ENCODE results near the gene EFCAB12. TPM values are rescaled to one million over a fixed set of nuclear protein-coding genes. Genes with fewer than 3 reads are reported as not detected.
"Not testable (repeated sequence)": the region's sequence is repeated elsewhere in the genome, so short reads cannot be mapped to it uniquely, and the experiment has no call there.

EFCAB12 gene
- total and polyA plus RNA-seq, 2 experiments from 2014 or later, result 0.19 to 0.20 TPM

GRCh38 chr3:129398803-129399144 lies 29.7 kb downstream of the EFCAB12 start:
- Histone ChIP-seq H3K9me2 (replicated peaks; ENCODE audit: insufficient read depth) (no peaks in the 10 kb centered on the region), H3K36me3 (replicated peaks; ENCODE audit: insufficient read depth, low read depth) (no peaks in the 10 kb centered on the region), H3K4me1 (ENCODE audit: insufficient read depth) (no peaks in the 10 kb centered on the region), H3K79me2 (peaks cover 43% of the 10 kb centered on the region), H2AFZ (peak overlapping the region; percentile 46), H3K4me3 (peak overlapping the region; percentile 71), H3K27ac (peak overlapping the region; percentile 87), H3K9me3 (ENCODE audit: low read depth) (no peaks in the 10 kb centered on the region), H3K27me3 (no peaks in the 10 kb centered on the region), H4K20me1 (ENCODE audit: insufficient read depth, poor library complexity, severe bottlenecking) (peaks cover 10% of the 10 kb centered on the region), H3K4me2 (peak overlapping the region; percentile 71)
- no peak for TF ChIP-seq EZH2 (IDR thresholded peaks at IDR 0.05; ENCODE audit: borderline replicate concordance)
- no peak for TF ChIP-seq CTCF (IDR thresholded peaks at IDR 0.05; ENCODE audit: poor library complexity)
- no peak for TF ChIP-seq EZH2phosphoT487 (IDR thresholded peaks at IDR 0.05; ENCODE audit: low read depth, severe bottlenecking, unreplicated experiment)
- 3% methylated on average over 17 of the region's 18 CpGs for WGBS (ENCODE audit: low lambda C conversion rate, missing lambda C conversion rate)
- peak; percentile 32 for DNase-seq (ENCODE audit: low spot score)

GRCh38 chr3:129393760-129394564 lies 34.5 kb downstream of the EFCAB12 start:
- not testable (repeated sequence) for H2AFZ ChIP-seq, H3K27me3 ChIP-seq
- peaks cover 41% of the 10 kb centered on the region for H3K79me2 ChIP-seq

GRCh38 chr3:129393271-129393670 lies 35.2 kb downstream of the EFCAB12 start:
- Histone ChIP-seq H3K79me2 (peaks cover 34% of the 10 kb centered on the region), H3K27me3 (no peaks in the 10 kb centered on the region), H3K36me3 (replicated peaks; ENCODE audit: insufficient read depth, low read depth) (no peaks in the 10 kb centered on the region), H3K27ac (no peak overlapping the region), H2AFZ (no peak overlapping the region), H3K9me3 (ENCODE audit: low read depth) (no peaks in the 10 kb centered on the region), H3K4me1 (ENCODE audit: insufficient read depth) (peaks cover 8% of the 10 kb centered on the region), H3K9me2 (replicated peaks; ENCODE audit: insufficient read depth) (no peaks in the 10 kb centered on the region), H4K20me1 (ENCODE audit: insufficient read depth, poor library complexity, severe bottlenecking) (peaks cover 9% of the 10 kb centered on the region), H3K4me2 (no peak overlapping the region), H3K4me3 (no peak overlapping the region)
- TF ChIP-seq CTCF (IDR thresholded peaks at IDR 0.05; ENCODE audit: poor library complexity), result no peak
- no peak for TF ChIP-seq EZH2 (IDR thresholded peaks at IDR 0.05; ENCODE audit: borderline replicate concordance)
- no peak for TF ChIP-seq EZH2phosphoT487 (IDR thresholded peaks at IDR 0.05; ENCODE audit: low read depth, severe bottlenecking, unreplicated experiment)
- no peak for DNase-seq (ENCODE audit: low spot score)
- 94% methylated on average over 6 of the region's 6 CpGs for WGBS (ENCODE audit: low lambda C conversion rate, missing lambda C conversion rate)

More at GRCh38 chr3:129393760-129394564, 34.5 kb downstream of the EFCAB12 start:
- H3K9me3 ChIP-seq (ENCODE audit: low read depth); H3K36me3 ChIP-seq (replicated peaks; ENCODE audit: insufficient read depth, low read depth); DNase-seq (ENCODE audit: low spot score); H3K27ac ChIP-seq; H3K4me2 ChIP-seq; H3K9me2 ChIP-seq (replicated peaks; ENCODE audit: insufficient read depth); H3K4me1 ChIP-seq (ENCODE audit: insufficient read depth); H3K4me3 ChIP-seq: not testable (repeated sequence)
- 90% methylated on average over 11 of the region's 17 CpGs for WGBS (ENCODE audit: low lambda C conversion rate, missing lambda C conversion rate)
- H4K20me1 ChIP-seq (ENCODE audit: insufficient read depth, poor library complexity, severe bottlenecking), result peaks cover 10% of the 10 kb centered on the region

- not testable (repeated sequence) for H3K27me3 ChIP-seq; H3K9me3 ChIP-seq (ENCODE audit: low read depth); H4K20me1 ChIP-seq (ENCODE audit: insufficient read depth, poor library complexity, severe bottlenecking); H3K27ac ChIP-seq; H3K4me1 ChIP-seq (ENCODE audit: insufficient read depth); H2AFZ ChIP-seq; DNase-seq (ENCODE audit: low spot score); H3K4me2 ChIP-seq; H3K4me3 ChIP-seq; H3K36me3 ChIP-seq (replicated peaks; ENCODE audit: insufficient read depth, low read depth); H3K9me2 ChIP-seq (replicated peaks; ENCODE audit: insufficient read depth)
- WGBS (ENCODE audit: low lambda C conversion rate, missing lambda C conversion rate), result 94% methylated on average over 8 of the region's 8 CpGs
- H3K79me2 ChIP-seq, result peaks cover 25% of the 10 kb centered on the region
Measured at GRCh38 chr3:129392106-129392887, 36.1 kb downstream of the EFCAB12 start.

- H3K27me3 ChIP-seq; DNase-seq (ENCODE audit: low spot score); H3K4me3 ChIP-seq; H3K9me3 ChIP-seq (ENCODE audit: low read depth); H3K9me2 ChIP-seq (replicated peaks; ENCODE audit: insufficient read depth); H3K4me2 ChIP-seq; H3K4me1 ChIP-seq (ENCODE audit: insufficient read depth); H3K36me3 ChIP-seq (replicated peaks; ENCODE audit: insufficient read depth, low read depth); H3K27ac ChIP-seq; H4K20me1 ChIP-seq (ENCODE audit: insufficient read depth, poor library complexity, severe bottlenecking); H2AFZ ChIP-seq: not testable (repeated sequence)
- 98% methylated on average over 4 of the region's 4 CpGs for WGBS (ENCODE audit: low lambda C conversion rate, missing lambda C conversion rate)
- H3K79me2 ChIP-seq, result peaks cover 17% of the 10 kb centered on the region
Measured at GRCh38 chr3:129391583-129391982, 36.9 kb downstream of the EFCAB12 start.
